HG02973 (cell line): ENCODE measurements around the gene NFIX.

ENCODE experiments used
- ATAC-seq: cut with Tn5 transposase; IDR thresholded peaks from one replicate; pipeline ENCODE4 v1.9.1; 2021; ENCODE audit warnings: moderate library complexity; ENCODE audit not compliant: unreplicated experiment

Gene NFIX

GRCh38 chr19:12987190-12987589, 8.1 kb upstream of the NFIX start:
- ATAC-seq: no peak

DNA sequence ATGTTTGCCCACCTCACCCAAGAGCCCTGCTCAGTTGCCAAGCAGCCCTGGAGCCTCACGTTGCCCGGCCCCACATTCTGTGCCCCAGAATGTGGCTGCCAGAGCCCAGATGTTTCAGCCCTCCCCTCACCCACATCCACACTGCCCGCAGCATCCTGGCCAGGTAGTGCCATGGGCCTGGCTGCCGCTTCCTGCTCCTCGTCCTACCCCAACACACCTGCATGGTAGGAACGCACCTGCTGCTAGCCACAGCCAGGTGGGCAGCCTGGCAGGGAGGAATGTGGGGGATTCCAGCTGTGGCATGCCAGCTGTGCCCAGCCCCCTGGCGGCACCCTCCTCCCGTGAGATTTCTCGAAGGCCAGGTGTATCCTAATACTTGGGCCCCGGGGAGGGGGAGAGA, 7.5 kb upstream of the NFIX start:
- ATAC-seq: no peak

DNA sequence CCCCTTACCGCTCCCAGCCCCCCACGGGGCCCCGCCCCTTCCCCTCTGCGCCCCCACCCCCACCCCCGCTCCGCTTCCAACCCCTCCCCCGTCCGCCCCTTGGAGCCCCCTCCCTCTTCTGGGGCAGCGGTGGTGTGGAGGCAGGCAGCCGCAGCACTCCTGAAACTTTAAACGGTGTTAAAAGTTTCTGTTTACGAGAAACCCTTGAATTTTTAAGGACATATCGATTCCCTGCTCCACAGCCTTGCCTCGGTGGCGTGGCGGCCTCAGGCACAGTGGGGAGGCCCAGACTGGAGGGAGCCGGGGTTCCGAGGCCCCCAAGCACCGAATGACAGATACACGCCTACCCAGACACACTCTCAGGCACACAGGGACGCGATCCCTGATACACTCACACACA, 4.8 kb upstream of the NFIX start:
- no peak for ATAC-seq

- ATAC-seq: no peak
Observed at GRCh38 chr19:12990853-12991252, 4.4 kb upstream of the NFIX start.

GRCh38 chr19:12991296-12991695, 4.0 kb upstream of the NFIX start:
- no peak for ATAC-seq

DNA sequence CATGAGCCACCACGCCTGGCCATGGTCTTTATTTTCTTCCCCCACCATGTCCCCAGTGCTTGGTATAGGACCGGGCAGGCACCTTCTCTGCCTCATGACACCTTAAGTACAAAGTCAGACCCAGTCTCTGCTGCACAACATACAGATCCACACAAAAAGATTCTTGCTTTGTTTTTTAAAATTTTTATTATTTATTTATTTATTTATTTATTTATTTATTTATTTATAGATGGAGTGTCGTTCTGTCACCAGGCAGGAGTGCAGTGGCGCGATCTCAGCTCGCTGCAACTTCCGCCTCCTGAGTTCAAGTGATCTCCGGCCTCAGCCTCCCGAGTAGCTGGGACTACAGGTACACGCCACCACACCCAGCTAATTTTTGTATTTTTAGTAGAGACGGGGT, 2.5 kb upstream of the NFIX start:
- no peak for ATAC-seq

DNA sequence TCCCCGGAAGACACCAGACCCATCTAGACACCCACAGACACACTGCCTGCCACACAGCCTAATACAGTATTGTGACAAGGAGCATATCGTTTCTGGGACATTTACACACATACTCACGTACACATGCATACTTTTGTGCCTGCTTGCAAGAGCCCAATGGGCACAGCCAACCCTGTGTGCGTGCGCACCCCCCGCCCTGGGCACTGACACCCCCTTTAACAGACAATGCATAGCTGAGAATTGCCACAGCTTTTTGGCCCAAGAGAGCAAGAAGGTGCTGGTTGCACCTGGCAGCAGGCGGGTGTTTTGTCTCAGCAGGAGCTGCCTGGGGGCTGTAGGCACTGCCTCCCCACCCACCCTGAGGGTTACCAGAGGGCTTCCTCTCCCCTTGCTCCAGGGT, 1.7 kb upstream of the NFIX start:
- ATAC-seq: no peak

- ATAC-seq: no peak
Observed at GRCh38 chr19:12995596-12996405, 526 bp downstream of the NFIX start.

- no peak for ATAC-seq
Observed at GRCh38 chr19:12996406-12997094, 1.3 kb downstream of the NFIX start.

- no peak for ATAC-seq
Observed at GRCh38 chr19:12997179-12997966, 2.1 kb downstream of the NFIX start.

DNA sequence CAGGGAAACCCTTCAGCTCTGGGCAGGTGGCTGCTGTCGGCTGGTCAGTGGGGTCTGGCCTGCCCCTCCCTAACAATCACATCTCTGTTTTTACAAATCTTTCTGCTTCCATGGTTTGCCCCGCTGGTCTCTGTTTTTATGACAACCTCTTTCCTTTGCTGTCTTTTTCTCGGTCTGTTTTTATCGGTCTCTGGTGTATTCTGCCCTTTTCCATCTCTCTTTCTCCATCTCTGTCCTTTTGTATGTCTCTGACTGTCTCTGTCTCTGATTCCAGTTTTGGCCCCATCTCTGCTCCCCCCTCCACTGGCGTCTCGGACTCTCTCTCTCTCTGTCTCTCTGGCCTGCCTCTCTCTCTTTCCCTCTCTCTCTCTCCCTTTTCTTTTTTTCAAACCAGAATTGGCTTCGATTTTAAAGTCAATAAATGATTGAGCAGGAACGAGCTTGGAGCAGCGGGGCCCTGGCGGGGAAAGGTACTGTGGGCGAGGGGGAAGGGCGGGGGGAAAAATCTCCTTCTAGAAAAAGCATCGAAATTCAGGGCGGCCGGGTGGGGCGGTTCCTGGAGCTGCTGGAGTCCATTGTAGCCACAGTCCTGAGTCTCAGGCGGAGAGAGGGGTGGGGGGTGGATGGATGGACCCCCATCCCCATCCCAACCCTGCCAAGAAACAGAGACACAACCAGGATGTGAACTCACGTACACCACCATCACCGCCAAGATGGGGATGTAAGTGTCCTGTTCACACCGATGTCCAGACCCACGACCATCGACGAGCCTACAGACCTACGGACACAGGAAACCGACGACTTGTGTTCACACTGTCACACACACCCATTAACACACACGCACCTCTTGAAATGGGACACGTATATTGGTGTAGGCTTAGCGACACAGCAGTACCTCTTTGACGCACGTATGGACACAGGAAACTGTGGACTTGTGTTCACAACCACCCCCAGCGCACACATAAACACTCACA, 3.0 kb downstream of the NFIX start:
- no peak for ATAC-seq

- ATAC-seq: no peak
Observed at GRCh38 chr19:13001166-13001501, 5.9 kb downstream of the NFIX start.

DNA sequence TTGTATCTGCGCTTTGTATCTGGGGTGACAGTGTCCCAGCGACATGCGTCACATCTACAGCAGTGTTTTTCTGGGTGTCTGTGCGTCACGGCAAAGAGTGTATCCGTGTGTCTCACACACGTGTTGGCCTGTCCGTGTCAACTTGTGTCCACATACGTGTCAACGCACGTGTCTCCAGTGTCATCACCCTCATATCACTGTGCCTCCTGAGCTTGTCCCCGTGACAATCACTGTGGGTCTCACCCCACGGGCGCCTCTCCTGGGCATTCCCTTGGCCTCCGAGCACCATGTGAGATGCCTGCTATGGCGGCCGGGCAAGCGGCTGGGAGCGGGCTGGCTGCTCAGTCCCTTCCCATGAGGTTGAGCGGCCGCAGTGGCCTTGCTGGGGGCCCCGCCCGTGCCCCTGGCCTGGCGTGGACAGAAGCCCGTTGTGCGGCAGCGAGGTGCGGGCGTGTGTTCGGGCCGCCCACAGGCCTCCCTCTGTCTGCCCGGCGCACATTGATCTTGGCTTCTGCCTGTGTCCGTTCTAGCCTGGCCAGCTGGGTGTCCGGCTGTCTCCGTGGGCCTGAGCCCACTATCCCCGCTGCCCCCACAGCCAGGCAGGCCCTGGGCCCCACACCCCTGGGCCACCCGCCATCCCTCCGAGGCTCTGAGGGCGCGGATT, 6.4 kb downstream of the NFIX start:
- ATAC-seq: no peak

GRCh38 chr19:13002166-13002898, 7.1 kb downstream of the NFIX start:
- ATAC-seq: no peak

DNA sequence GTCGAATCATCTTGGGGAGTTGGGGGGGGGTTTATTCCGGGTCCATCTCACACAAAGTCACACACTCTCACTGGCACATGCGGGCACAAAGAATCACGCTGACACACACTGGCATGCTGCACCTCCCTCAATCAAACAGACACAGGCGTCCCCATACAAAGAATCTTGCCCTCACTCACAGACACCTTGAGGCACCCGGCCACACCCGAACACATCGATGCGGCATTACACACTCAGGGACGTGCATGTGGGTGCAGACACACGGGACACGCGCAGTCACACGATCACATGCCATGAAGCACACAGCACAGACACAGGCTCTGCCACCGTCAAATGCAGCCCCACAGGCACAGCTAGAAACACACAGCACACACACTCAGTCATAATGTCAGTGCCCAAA, 7.8 kb downstream of the NFIX start:
- ATAC-seq: no peak

DNA sequence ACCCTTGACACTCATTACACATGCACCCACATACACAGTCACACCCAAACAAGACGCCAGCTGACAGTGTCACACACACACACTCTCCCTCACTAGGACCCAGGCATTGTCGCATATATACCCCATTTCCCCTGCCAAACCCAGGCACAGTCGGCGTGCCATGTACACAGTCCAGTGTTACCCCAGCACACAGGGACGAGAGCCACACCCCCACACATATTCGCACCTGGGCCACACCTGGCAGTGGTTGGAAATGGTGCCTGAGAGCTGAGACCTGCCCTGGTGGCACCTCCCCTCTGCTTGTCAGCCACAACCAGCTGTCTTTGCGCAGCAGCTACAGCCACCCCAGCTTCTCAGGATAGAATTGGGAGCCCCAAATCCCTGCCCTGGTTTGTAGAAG, 9.0 kb downstream of the NFIX start:
- no peak for ATAC-seq

DNA sequence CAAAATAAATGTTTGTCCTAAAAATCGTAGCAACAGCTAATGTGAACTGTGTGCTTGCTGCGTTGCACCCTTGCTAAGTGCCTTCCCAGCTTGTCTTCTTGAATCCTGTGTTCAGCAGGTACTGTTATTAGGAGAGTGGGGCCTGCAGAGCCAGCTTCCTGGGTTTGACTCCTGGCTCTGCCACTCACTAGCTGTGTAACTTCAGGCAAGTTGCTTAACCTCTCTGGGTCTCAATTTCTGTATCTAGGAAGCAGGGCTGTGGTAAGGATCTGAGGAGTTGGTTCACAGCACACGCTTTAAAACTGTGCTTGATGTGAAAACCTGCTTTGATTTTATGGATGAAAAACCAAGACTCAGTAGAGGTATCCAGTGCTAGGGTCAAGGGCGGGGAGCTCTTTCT, 10.0 kb downstream of the NFIX start:
- ATAC-seq: no peak

DNA sequence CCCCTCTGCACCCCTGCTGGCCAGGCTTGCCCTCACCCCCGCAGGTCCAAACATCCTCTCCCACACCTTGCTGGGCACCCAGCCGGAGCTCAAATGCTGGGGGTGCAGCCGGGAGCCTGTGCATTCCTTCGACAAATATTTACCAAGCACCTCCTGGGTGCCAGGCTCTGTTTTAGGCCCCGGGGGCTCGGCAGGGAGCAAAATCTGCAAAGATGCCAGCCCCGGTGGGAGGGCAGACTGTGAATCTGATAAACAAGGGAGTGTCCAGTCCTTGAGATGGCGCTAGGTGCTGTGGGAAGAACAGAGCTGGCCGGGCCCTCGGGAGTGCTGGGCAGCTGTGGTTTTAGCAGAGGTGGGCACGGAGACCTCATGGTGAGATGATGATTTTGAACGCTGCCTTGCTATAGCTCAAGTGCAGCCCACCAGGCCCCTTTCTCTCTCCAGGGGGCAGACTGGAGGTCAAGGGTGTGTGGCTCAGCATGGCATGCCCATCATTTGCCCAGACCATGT, 10.6 kb downstream of the NFIX start:
- no peak for ATAC-seq
